Mesendoderm (in vitro differentiated cells): ENCODE results near the gene LCE1C.
A peak's percentile ranks its signal among the peaks of the same experiment; 100 is the strongest.

Source experiments
- DNase-seq: peaks from one replicate; pipeline ENCODE4 v3.0.0; 2013
- H2AK5ac ChIP-seq: 2 replicates; pipeline ENCODE4 v1.6.1; 2013; ENCODE audit warnings: low read length, inconsistent platforms
- H2BK120ac ChIP-seq: 2 replicates; pipeline ENCODE4 v1.6.1; 2013; ENCODE audit warnings: low read depth, mild to moderate bottlenecking, low read length, moderate library complexity, mixed read lengths
- H2BK15ac ChIP-seq: replicated peaks from 2 replicates; pipeline ENCODE4 v1.6.1; 2013; ENCODE audit warnings: low read depth, mild to moderate bottlenecking, moderate library complexity
- H2BK5ac ChIP-seq: 2 replicates; pipeline ENCODE4 v1.6.1; 2013; ENCODE audit warnings: low read length, inconsistent platforms
- H3K18ac ChIP-seq: 2 replicates; pipeline ENCODE4 v1.6.1; 2013; ENCODE audit warnings: mild to moderate bottlenecking, low read length, mixed read lengths
- H3K23ac ChIP-seq: one replicate; pipeline ENCODE4 v1.6.1; 2013; ENCODE audit warnings: low read length
- H3K27ac ChIP-seq: 2 replicates; pipeline ENCODE4 v1.5.1; 2013; ENCODE audit warnings: low read depth, mild to moderate bottlenecking, inconsistent platforms, low read length, moderate library complexity
- H3K27me3 ChIP-seq: 2 replicates; pipeline ENCODE4 v1.6.1; 2013; ENCODE audit warnings: low read length, control low read depth, mild to moderate bottlenecking, inconsistent platforms; ENCODE audit not compliant: insufficient read depth, poor library complexity
- H3K36me3 ChIP-seq: 2 replicates; pipeline ENCODE4 v1.6.1; 2013; ENCODE audit warnings: low read length, inconsistent platforms; ENCODE audit not compliant: control insufficient read depth, insufficient read depth
- H3K4ac ChIP-seq: one replicate; pipeline ENCODE4 v1.6.1; 2013; ENCODE audit warnings: low read depth, mild to moderate bottlenecking, low read length, moderate library complexity
- H3K4me1 ChIP-seq: 2 replicates; pipeline ENCODE4 v1.6.1; 2013; ENCODE audit warnings: low read depth, low read length, inconsistent platforms; ENCODE audit not compliant: control insufficient read depth
- H3K4me2 ChIP-seq: 2 replicates; pipeline ENCODE4 v1.6.1; 2013; ENCODE audit warnings: low read length
- H3K4me3 ChIP-seq: 2 replicates; pipeline ENCODE4 v1.5.1; 2013; ENCODE audit warnings: mild to moderate bottlenecking, low read length
- H3K56ac ChIP-seq: one replicate; pipeline ENCODE4 v1.6.1; 2013; ENCODE audit warnings: low read length
- H3K79me1 ChIP-seq: 2 replicates; pipeline ENCODE4 v1.6.1; 2013; ENCODE audit warnings: low read length, inconsistent platforms
- H3K79me2 ChIP-seq: 2 replicates; pipeline ENCODE4 v1.6.1; 2013; ENCODE audit warnings: mild to moderate bottlenecking, low read length; ENCODE audit not compliant: control insufficient read depth, insufficient read depth
- H3K9ac ChIP-seq: 2 replicates; pipeline ENCODE4 v1.6.1; 2013; ENCODE audit warnings: low read length, inconsistent platforms
- H4K5ac ChIP-seq: one replicate; pipeline ENCODE4 v1.6.1; 2013; ENCODE audit warnings: low read length
- H4K8ac ChIP-seq: one replicate; pipeline ENCODE4 v1.6.1; 2013; ENCODE audit warnings: low read depth, mild to moderate bottlenecking, control low read depth, low read length, moderate library complexity
- WGBS: extraction: QIAGEN DNeasy Blood & Tissue Kit; methylation state at CpG from one replicate; pipeline ENCODE4 v1.1.7; 2013; ENCODE audit warnings: low lambda C conversion rate, missing lambda C conversion rate; ENCODE audit not compliant: insufficient coverage; ENCODE audit errors: extremely low coverage; 5-methylcytosine and 5-hydroxymethylcytosine counted together

Gene LCE1C

GRCh38 chr1:152795686-152796085 is 10.8 kb downstream of the LCE1C start:
- Histone ChIP-seq H3K4me3 (no peak overlapping the region), H3K4me2 (no peak overlapping the region), H3K27me3 (no peaks in the 10 kb centered on the region), H2BK5ac (no peak overlapping the region), H3K79me2 (no peaks in the 10 kb centered on the region), H3K4me1 (no peaks in the 10 kb centered on the region), H4K8ac (no peak overlapping the region), H3K4ac (no peak overlapping the region), H3K23ac (no peak overlapping the region), H3K36me3 (no peaks in the 10 kb centered on the region), H3K56ac (no peak overlapping the region), H4K5ac (no peak overlapping the region), H2BK15ac (no peak overlapping the region), H3K79me1 (no peaks in the 10 kb centered on the region), H3K18ac (no peak overlapping the region), H2AK5ac (no peak overlapping the region), H2BK120ac (no peak overlapping the region), H3K9ac (no peak overlapping the region), H3K27ac (no peak overlapping the region)
- DNase-seq, result no peak
- WGBS, result no CpG with 5 or more reads among the region's 4 CpGs

GRCh38 chr1:152786077-152786476 is 20.4 kb downstream of the LCE1C start, which contains the start of gene LCE1E:
Gene LCE1E, plus strand, starts transcription at chr1:152786257. Its CDS starts 1,043 bp downstream, at chr1:152787300.
- H3K56ac ChIP-seq, result no peak within 1 kb of the TSS
- no peak within 1 kb of the TSS for H4K8ac ChIP-seq

GRCh38 chr1:152783095-152783494 is 23.4 kb downstream of the LCE1C start:
- Histone ChIP-seq H2AK5ac (no peak overlapping the region), H3K4me1 (no peaks in the 10 kb centered on the region), H3K9ac (no peak overlapping the region), H3K23ac (no peak overlapping the region), H3K27me3 (no peaks in the 10 kb centered on the region), H3K79me1 (no peaks in the 10 kb centered on the region), H3K79me2 (no peaks in the 10 kb centered on the region), H3K56ac (no peak overlapping the region), H4K8ac (no peak overlapping the region), H2BK15ac (no peak overlapping the region), H4K5ac (no peak overlapping the region), H3K4me2 (no peak overlapping the region), H3K18ac (no peak overlapping the region), H3K4me3 (no peak overlapping the region), H3K36me3 (no peaks in the 10 kb centered on the region), H3K4ac (no peak overlapping the region), H3K27ac (no peak overlapping the region), H2BK5ac (no peak overlapping the region), H2BK120ac (no peak overlapping the region)
- no CpG with 5 or more reads among the region's 2 CpGs for WGBS
- no peak for DNase-seq

More at GRCh38 chr1:152786077-152786476, 20.4 kb downstream of the LCE1C start, which contains the start of gene LCE1E:
- Histone ChIP-seq H2BK15ac (no peak within 1 kb of the TSS), H3K18ac (no peak within 1 kb of the TSS), H3K4me2 (no peak within 1 kb of the TSS), H3K79me2 (no peaks in the 10 kb centered on the region), H3K27me3 (no peaks in the 10 kb centered on the region), H3K27ac (no peak within 1 kb of the TSS), H3K4me3 (no peak within 1 kb of the TSS), H2BK5ac (no peak within 1 kb of the TSS), H3K4ac (no peak within 1 kb of the TSS), H3K9ac (no peak within 1 kb of the TSS), H4K5ac (no peak within 1 kb of the TSS), H3K23ac (no peak within 1 kb of the TSS), H3K36me3 (no peaks in the 10 kb centered on the region), H2BK120ac (no peak within 1 kb of the TSS), H3K4me1 (no peaks in the 10 kb centered on the region), H3K79me1 (no peaks in the 10 kb centered on the region), H2AK5ac (no peak within 1 kb of the TSS)
- no CpG with 5 or more reads among the region's 2 CpGs for WGBS
- no peak for DNase-seq

GRCh38 chr1:152777510-152778137 is 28.8 kb downstream of the LCE1C start:
- Histone ChIP-seq H3K79me1 (no peaks in the 10 kb centered on the region), H3K23ac (no peak overlapping the region), H2BK5ac (no peak overlapping the region), H3K9ac (no peak overlapping the region), H3K4ac (no peak overlapping the region), H2BK120ac (no peak overlapping the region), H3K4me3 (no peak overlapping the region), H2AK5ac (no peak overlapping the region), H3K79me2 (no peaks in the 10 kb centered on the region), H4K5ac (no peak overlapping the region), H2BK15ac (no peak overlapping the region), H3K27me3 (no peaks in the 10 kb centered on the region), H3K4me2 (no peak overlapping the region), H3K4me1 (no peaks in the 10 kb centered on the region), H3K36me3 (no peaks in the 10 kb centered on the region), H3K56ac (no peak overlapping the region), H3K18ac (no peak overlapping the region), H3K27ac (no peak overlapping the region), H4K8ac (no peak overlapping the region)
- WGBS, result no CpG with 5 or more reads among the region's 4 CpGs
- DNase-seq, result peak; percentile 33

- Histone ChIP-seq H3K18ac (no peak overlapping the region), H4K8ac (no peak overlapping the region), H3K4me3 (no peak overlapping the region), H3K4ac (no peak overlapping the region), H3K56ac (no peak overlapping the region), H3K27me3 (no peaks in the 10 kb centered on the region), H3K79me1 (no peaks in the 10 kb centered on the region), H3K4me2 (no peak overlapping the region), H2BK120ac (no peak overlapping the region), H3K23ac (no peak overlapping the region), H3K36me3 (no peaks in the 10 kb centered on the region), H2BK15ac (no peak overlapping the region), H3K79me2 (no peaks in the 10 kb centered on the region), H3K9ac (no peak overlapping the region), H4K5ac (no peak overlapping the region), H3K4me1 (no peaks in the 10 kb centered on the region), H2AK5ac (no peak overlapping the region), H2BK5ac (no peak overlapping the region), H3K27ac (no peak overlapping the region)
- no CpG with 5 or more reads among the region's 11 CpGs for WGBS
- no peak for DNase-seq
These were observed 30.1 kb downstream of the LCE1C start for GRCh38 chr1:152776361-152776760.

- Histone ChIP-seq H3K18ac (no peak within 1 kb of the TSS), H3K23ac (no peak within 1 kb of the TSS), H3K27ac (no peak within 1 kb of the TSS), H2BK15ac (no peak within 1 kb of the TSS), H4K5ac (no peak within 1 kb of the TSS), H3K4me1 (no peaks in the 10 kb centered on the region), H4K8ac (no peak within 1 kb of the TSS), H3K79me2 (no peaks in the 10 kb centered on the region), H3K27me3 (no peaks in the 10 kb centered on the region), H3K9ac (no peak within 1 kb of the TSS), H3K36me3 (no peaks in the 10 kb centered on the region), H2BK5ac (no peak within 1 kb of the TSS), H2AK5ac (no peak within 1 kb of the TSS), H2BK120ac (no peak within 1 kb of the TSS), H3K4me3 (no peak within 1 kb of the TSS), H3K4ac (no peak within 1 kb of the TSS), H3K4me2 (no peak within 1 kb of the TSS), H3K56ac (no peak within 1 kb of the TSS), H3K79me1 (no peaks in the 10 kb centered on the region)
- DNase-seq, result no peak
- WGBS, result no CpG with 5 or more reads among the region's 6 CpGs
These were observed 31.6 kb downstream of the LCE1C start, which contains the start of gene LCE1F for GRCh38 chr1:152774875-152775274. Gene LCE1F, plus strand, starts transcription at chr1:152775140. Its CDS starts 1,232 bp downstream, at chr1:152776372.
